Breast epithelium (tissue), 4 donors: ENCODE measurements around the gene SLX4IP. TPM values are rescaled to one million over a fixed set of nuclear protein-coding genes. Genes with fewer than 3 reads are reported as not detected.

Experiments used
- DNase-seq, 2 donors: peaks; one replicate each; pipeline ENCODE4 v3.0.0-alpha.2; 2019; ENCODE audit warnings: low spot score in 2 of 2
- H3K27ac ChIP-seq, 2 donors: fragments of 200-600 bp; sonication (generic) in 1 of 2; one replicate each; pipeline ENCODE4 v1.5.1; 2016 to 2019; ENCODE audit warnings: mild to moderate bottlenecking in 1 of 2
- H3K27me3 ChIP-seq, 2 donors: fragments of 200-600 bp; sonication (generic) in 1 of 2; one replicate each; pipeline versions ENCODE4 v1.5.1 to v1.6.0; 2017 to 2019; ENCODE audit warnings: control low read depth in 1 of 2, mild to moderate bottlenecking in 1 of 2
- H3K36me3 ChIP-seq: fragments of 200-600 bp; one replicate; pipeline ENCODE4 v1.5.1; 2019
- H3K4me1 ChIP-seq, 2 donors: fragments of 200-600 bp; sonication (generic); one replicate each; pipeline ENCODE4 v1.5.1; 2016 to 2019; ENCODE audit warnings: control low read depth in 1 of 2
- H3K4me3 ChIP-seq, 3 donors: fragments of 200-600 bp; sonication (generic); 1 replicate in 2 of 3; 2 replicates in 1 of 3; pipeline ENCODE4 v1.5.1; 2016 to 2019; ENCODE audit warnings: mild to moderate bottlenecking in 3 of 3, moderate library complexity in 2 of 3
- H3K9me3 ChIP-seq, 2 donors: fragments of 200-600 bp; sonication (generic) in 1 of 2; one replicate each; pipeline ENCODE4 v1.5.1; 2016 to 2019; ENCODE audit warnings: control low read depth in 1 of 2
- CTCF ChIP-seq, 3 donors: fragments of 450-650 bp; IDR thresholded peaks; one replicate each; pipeline ENCODE4 v1.5.1; 2016 to 2017; ENCODE audit warnings: antibody characterized with exemption in 3 of 3, mild to moderate bottlenecking in 3 of 3, moderate library complexity in 3 of 3
- POLR2A ChIP-seq: fragments of 450-650 bp; IDR thresholded peaks from one replicate; pipeline ENCODE4 v1.6.1; 2016; ENCODE audit warnings: antibody characterized with exemption, mild to moderate bottlenecking, moderate library complexity
- POLR2AphosphoS5 ChIP-seq, 3 donors: sonication (generic); formaldehyde crosslinking; IDR thresholded peaks; one replicate each; pipeline ENCODE4 v1.6.1; 2017; ENCODE audit warnings: antibody characterized with exemption in 3 of 3
- intact Hi-C: fragments of 100-400 bp; cut with DNase I; formaldehyde crosslinking; loops from one replicate; pipeline ENCODE4 v1.15.1; 2023; ENCODE audit warnings: low total_unique reads
- total RNA-seq, 3 donors: library from RNA; depleted of rRNA; stranded (reverse); fragments of >200 nt; gene quantifications; one replicate each; pipeline ENCODE4 v1.1.0, GENCODE V29; 2016

The SLX4IP gene
- total RNA-seq, 3 donors from 2014 or later, result 4.2 to 6.9 (median 5.9) TPM

- DNase-seq, result no peak
- H3K27ac ChIP-seq, result no peak overlapping the region
- H3K9me3 ChIP-seq, result no peaks in the 10 kb centered on the region
- TF ChIP-seq POLR2AphosphoS5 (IDR thresholded peaks at IDR 0.05) (no peak), POLR2A (no peak), CTCF (IDR thresholded peaks at IDR 0.05) (no peak)
- no peak overlapping the region for H3K4me3 ChIP-seq
- no peaks in the 10 kb centered on the region for H3K36me3 ChIP-seq
- H3K4me1 ChIP-seq, result no peaks in the 10 kb centered on the region
- intact Hi-C loops, result no loop called here
- H3K27me3 ChIP-seq, result no peaks in the 10 kb centered on the region
Observed at GRCh38 chr20:10621149-10621548, 186.0 kb downstream of the SLX4IP start.

- no peaks in the 10 kb centered on the region for H3K27me3 ChIP-seq
- TF ChIP-seq POLR2A (no peak), POLR2AphosphoS5 (IDR thresholded peaks at IDR 0.05) (peak in 1 of 3 donors; percentile 11), CTCF (IDR thresholded peaks at IDR 0.05) (no peak)
- no peak for DNase-seq
- H3K9me3 ChIP-seq, result no peaks in the 10 kb centered on the region
- peak overlapping the region in 2 of 3 donors; percentile 10 to 43 for H3K4me3 ChIP-seq
- intact Hi-C loops, result no loop called here
- H3K36me3 ChIP-seq, result no peaks in the 10 kb centered on the region
- peak overlapping the region; percentile 59 to 83 for H3K27ac ChIP-seq
- H3K4me1 ChIP-seq, result no peaks in the 10 kb centered on the region
Observed at GRCh38 chr20:10622657-10623418, 187.7 kb downstream of the SLX4IP start.

DNA sequence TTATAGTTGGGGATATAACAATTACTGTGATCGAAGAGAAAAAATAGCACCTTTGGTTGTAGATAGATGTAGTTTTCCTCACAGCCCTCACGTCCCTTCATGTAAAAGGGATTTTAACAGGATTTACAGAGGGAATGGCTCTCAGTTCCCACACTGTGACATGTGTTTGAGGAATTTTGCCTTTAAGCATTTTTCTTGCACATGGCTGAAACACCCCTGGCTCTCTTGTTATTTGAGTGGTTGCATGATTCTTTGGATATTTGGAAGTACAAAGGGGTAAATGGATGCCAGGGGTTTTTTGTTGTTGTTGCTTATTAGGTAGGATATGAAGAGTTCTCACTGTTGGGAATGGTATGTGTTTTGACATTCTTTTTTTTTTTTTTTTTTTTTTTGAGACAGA is 190.5 kb downstream of the SLX4IP start:
- Histone ChIP-seq H3K36me3 (no peaks in the 10 kb centered on the region), H3K4me1 (no peaks in the 10 kb centered on the region), H3K27me3 (no peaks in the 10 kb centered on the region), H3K27ac (peak overlapping the region in 1 of 2 donors; percentile 21), H3K4me3 (no peak overlapping the region), H3K9me3 (no peaks in the 10 kb centered on the region)
- intact Hi-C loops, result no loop called here
- no peak for DNase-seq
- TF ChIP-seq CTCF (IDR thresholded peaks at IDR 0.05) (no peak), POLR2A (no peak), POLR2AphosphoS5 (IDR thresholded peaks at IDR 0.05) (no peak)

DNA sequence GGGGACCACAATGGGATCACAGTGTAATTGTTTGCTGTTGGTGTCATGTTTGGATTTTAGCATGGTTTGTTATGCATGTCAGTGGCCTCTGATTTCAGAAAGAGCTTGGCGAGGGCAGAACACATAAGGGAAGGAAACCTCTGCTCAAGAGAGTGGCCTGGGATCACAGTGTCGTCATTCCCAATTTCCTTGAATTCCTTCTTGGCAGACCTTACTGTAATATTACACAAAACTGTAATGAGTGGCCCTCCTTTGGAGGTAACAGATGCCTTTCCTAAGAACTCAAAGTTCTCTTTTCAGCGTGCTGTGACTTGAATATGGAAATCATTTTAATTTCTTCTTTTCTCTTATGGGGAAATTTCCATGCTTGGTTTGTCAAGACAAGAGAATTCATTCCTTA is 191.8 kb downstream of the SLX4IP start:
- no peak for DNase-seq
- no peak overlapping the region for H3K4me3 ChIP-seq
- no peak for TF ChIP-seq POLR2A
- no peak for TF ChIP-seq POLR2AphosphoS5 (IDR thresholded peaks at IDR 0.05)
- no peak for TF ChIP-seq CTCF (IDR thresholded peaks at IDR 0.05)

GRCh38 chr20:10629946-10630650 is 195.0 kb downstream of the SLX4IP start:
- no peaks in the 10 kb centered on the region for H3K9me3 ChIP-seq

More for the DNA sequence above, 191.8 kb downstream of the SLX4IP start:
- no peaks in the 10 kb centered on the region for H3K27me3 ChIP-seq
- intact Hi-C loops, result no loop called here
- no peaks in the 10 kb centered on the region for H3K36me3 ChIP-seq
- no peaks in the 10 kb centered on the region for H3K9me3 ChIP-seq
- H3K27ac ChIP-seq, result peak overlapping the region; percentile 17 to 39
- no peaks in the 10 kb centered on the region for H3K4me1 ChIP-seq

More at GRCh38 chr20:10629946-10630650, 195.0 kb downstream of the SLX4IP start:
- Histone ChIP-seq H3K4me1 (no peaks in the 10 kb centered on the region), H3K27me3 (no peaks in the 10 kb centered on the region), H3K27ac (peak overlapping the region; percentile 4 to 68), H3K36me3 (no peaks in the 10 kb centered on the region), H3K4me3 (no peak overlapping the region)
- intact Hi-C loops, result no loop called here
- no peak for DNase-seq
- TF ChIP-seq POLR2A (no peak), CTCF (IDR thresholded peaks at IDR 0.05) (no peak), POLR2AphosphoS5 (IDR thresholded peaks at IDR 0.05) (no peak)
